Transverse colon (tissue), 4 donors: Measurements from ENCODE around the gene WBP1.

Experiments
- CTCF ChIP-seq, 5 experiments: fragments of 200-600 bp in 3 of 5; fragments of 450-650 bp in 2 of 5; sonication (generic) in 3 of 5; IDR thresholded peaks; 1 replicate in 2 of 5; 2 replicates in 3 of 5; pipeline ENCODE4 v1.5.1; 2016 to 2017; ENCODE audit warnings: antibody characterized with exemption in 5 of 5, inconsistent platforms in 3 of 5, mild to moderate bottlenecking in 2 of 5, moderate library complexity in 1 of 5
- EP300 ChIP-seq: sonication (generic); formaldehyde crosslinking; IDR thresholded peaks from one replicate; pipeline ENCODE4 v1.6.1; 2017; ENCODE audit warnings: antibody characterized with exemption, low read depth
- POLR2AphosphoS5 ChIP-seq, 3 donors: sonication (generic); formaldehyde crosslinking; IDR thresholded peaks; one replicate each; pipeline ENCODE4 v1.6.1; 2016; ENCODE audit warnings: antibody characterized with exemption in 3 of 3

GRCh38 chr2:74505448-74506246 lies 47.4 kb downstream of the WBP1 start:
- TF ChIP-seq POLR2AphosphoS5 (IDR thresholded peaks at IDR 0.05) (no peak), CTCF (IDR thresholded peaks at IDR 0.05) (no peak), EP300 (no peak)
